Activated CD8-positive, alpha-beta memory T cell treated with anti-CD3 and anti-CD28 coated beads for 36 hours (primary cell): ENCODE data around the gene FTSJ3. TPM values are rescaled to one million over a fixed set of nuclear protein-coding genes. Genes with fewer than 3 reads are reported as not detected.

ENCODE experiments used
- CTCF ChIA-PET: fragments of 350-600 bp; sonication (Branson Sonifier 250); formaldehyde crosslinking; loops from one replicate; lab custom pipeline; 2021; ENCODE audit warnings: antibody characterized with exemption; lab: Charles Lee
- POLR2A ChIA-PET: fragments of 350-600 bp; sonication (Branson Sonifier 250); formaldehyde crosslinking; loops from one replicate; lab custom pipeline; 2021; ENCODE audit warnings: antibody characterized with exemption; lab: Charles Lee
- total RNA-seq, 2 experiments: library from RNA; stranded (reverse); gene quantifications; one replicate each; pipeline ENCODE4 v1.2.3, GENCODE V29; 2021

The FTSJ3 gene
- total RNA-seq, 2 experiments from 2014 or later: 95.2 to 96.8 TPM

GRCh38 chr17:63774141-63774968, 53.1 kb downstream of the FTSJ3 start, which contains the start of gene DDX42:
Gene DDX42 (plus strand): TSS chr17:63774170. CDS start chr17:63787050, 12,880 bp downstream.
- ChIA-PET CTCF (interaction anchor here (0.6 to 2.0 kb wide), 4 partner anchors 74 to 349 kb away, joined by 3 to 7 read pairs (median 6); no protein-coding TSS in a partner anchor), POLR2A (interaction anchor here (0.7 to 3.9 kb wide), 9 partner anchors 17 to 731 kb away, joined by 3 to 21 read pairs (median 8); partner anchors contain the start of genes FTSJ3, LIMD2, MAP3K3 and PSMC5)

- ChIA-PET POLR2A (interaction anchor here (0.7 to 3.9 kb wide), 13 partner anchors 12 to 732 kb away, joined by 3 to 21 read pairs (median 4); partner anchors contain the start of genes FTSJ3, LIMD2, MAP3K3 and PSMC5), CTCF (interaction anchor here (0.8 to 2.0 kb wide), 5 partner anchors 26 to 348 kb away, joined by 3 to 7 read pairs (median 6); no protein-coding TSS in a partner anchor)
These were observed 54.0 kb downstream of the FTSJ3 start, which contains the start of gene CCDC47 for GRCh38 chr17:63773272-63774140. Gene CCDC47 (minus strand): TSS chr17:63773597. CDS start chr17:63766175, 7,422 bp downstream.

GRCh38 chr17:63772801-63773271, 54.6 kb downstream of the FTSJ3 start:
- CTCF ChIA-PET: interaction anchor here (0.8 to 2.0 kb wide), 4 partner anchors 25 to 75 kb away, joined by 3 to 7 read pairs (median 4); no protein-coding TSS in a partner anchor
- POLR2A ChIA-PET: interaction anchor here (1.0 to 3.9 kb wide), 6 partner anchors 30 to 76 kb away, joined by 3 to 21 read pairs (median 14); partner anchors contain the start of genes FTSJ3, LIMD2, PSMC5 and STRADA

Other genes with a start within 250 kb of the FTSJ3 start
- 10 to 100 TPM; 35.5 to 37.4 TPM for gene TACO1, start 226.8 kb downstream of the FTSJ3 start, total RNA-seq
- 10 to 100 TPM; 28.9 to 29.8 TPM for gene MAP3K3, start 205.2 kb downstream of the FTSJ3 start, total RNA-seq
- 100 to 1,000 TPM; 180 to 188 TPM for gene LIMD2, start 127.5 kb downstream of the FTSJ3 start, total RNA-seq
- gene STRADA, start 85.9 kb downstream of the FTSJ3 start, total RNA-seq: 10 to 100 TPM; 47.5 to 48.2 TPM
- gene CCDC47, start 54.1 kb downstream of the FTSJ3 start, total RNA-seq: 10 to 100 TPM; 98.4 to 98.9 TPM
- 100 to 1,000 TPM; 102 to 113 TPM for gene DDX42, start 53.5 kb downstream of the FTSJ3 start, total RNA-seq
- 100 to 1,000 TPM; 192 to 199 TPM for gene PSMC5, start 232 bp downstream of the FTSJ3 start, total RNA-seq
- gene SMARCD2, start 15.0 kb upstream of the FTSJ3 start, total RNA-seq: 10 to 100 TPM; 95.2 to 98.4 TPM
- gene CSH2, start 46.0 kb upstream of the FTSJ3 start, total RNA-seq: not detected
- gene GH2, start 54.3 kb upstream of the FTSJ3 start, total RNA-seq: not detected
- not detected for gene CSH1, start 68.9 kb upstream of the FTSJ3 start, total RNA-seq
- gene CSHL1, start 83.6 kb upstream of the FTSJ3 start, total RNA-seq: not detected
- not detected for gene GH1, start 91.2 kb upstream of the FTSJ3 start, total RNA-seq
- 10 to 100 TPM; 23.4 to 23.9 TPM for gene CD79B, start 104.7 kb upstream of the FTSJ3 start, total RNA-seq
- under 1 TPM; 0.11 to 0.27 TPM for gene SCN4A, start 145.3 kb upstream of the FTSJ3 start, total RNA-seq
- under 1 TPM; 0.59 to 0.67 TPM for gene PRR29, start 170.7 kb upstream of the FTSJ3 start, total RNA-seq
- 10 to 100 TPM; 72.6 to 74.0 TPM for gene ICAM2, start 193.0 kb upstream of the FTSJ3 start, total RNA-seq